Left lung (tissue), 10 donors: Measurements from ENCODE around the gene CROCC2. TPM values are rescaled to one million over a fixed set of nuclear protein-coding genes. Genes with fewer than 3 reads are reported as not detected.

Source experiments
- ATAC-seq: fragments of 200-7000 bp; cut with Tn5 transposase; one replicate; pipeline ENCODE4 v1.9.1; 2020; ENCODE audit warnings: moderate library complexity
- DNase-seq, 4 donors: peaks; one replicate each; pipeline ENCODE4 v3.0.0-alpha.2; 2013 to 2020
- H3K27ac ChIP-seq, 2 donors: fragments of 200-600 bp; sonication (generic) in 1 of 2; one replicate each; pipeline versions ENCODE4 v1.5.0 to v1.8.0; 2020 to 2021
- H3K27me3 ChIP-seq, 2 donors: fragments of 200-600 bp; sonication (generic) in 1 of 2; one replicate each; pipeline versions ENCODE4 v1.5.0 to v1.8.0; 2020 to 2021
- H3K36me3 ChIP-seq, 2 donors: fragments of 200-600 bp; sonication (generic) in 1 of 2; one replicate each; pipeline versions ENCODE4 v1.5.0 to v1.8.0; 2020 to 2021
- H3K4me1 ChIP-seq, 2 donors: fragments of 200-600 bp; one replicate each; pipeline ENCODE4 v1.8.0; 2021
- H3K4me3 ChIP-seq, 2 donors: fragments of 200-600 bp; sonication (generic) in 1 of 2; one replicate each; pipeline versions ENCODE4 v1.5.0 to v1.8.0; 2020 to 2021; ENCODE audit warnings: mild to moderate bottlenecking in 1 of 2
- H3K9me3 ChIP-seq, 2 donors: fragments of 200-600 bp; sonication (generic) in 1 of 2; one replicate each; pipeline versions ENCODE4 v1.5.0 to v1.8.0; 2020 to 2021
- CTCF ChIP-seq, 2 donors: fragments of 200-600 bp; sonication (generic) in 1 of 2; IDR thresholded peaks; one replicate each; pipeline versions ENCODE4 v1.5.0 to v1.8.0; 2021; ENCODE audit warnings: antibody characterized with exemption in 2 of 2
- intact Hi-C, 2 donors: fragments of 100-400 bp; cut with DNase I; formaldehyde crosslinking; loops; one replicate each; pipeline versions ENCODE4 v1.11.2 to v1.14.2; 2022
- polyA plus RNA-seq, 6 donors: library from polyadenylated mRNA; unstranded; fragments of 120-200 nt; gene quantifications; one replicate each; pipeline ENCODE4 v1.2.1, GENCODE V29; 2013; ENCODE audit not compliant: insufficient read length in 6 of 6
- total RNA-seq, 2 donors: library from RNA; stranded (reverse); fragmentation: NEBNext Ultra II Directional; extraction: Animal tissue kit (Norgen Biotek cat#: 25700); gene quantifications; one replicate each; pipeline ENCODE4 v1.2.1, GENCODE V29; 2021
- donor health status: DM: no; HTN: yes; CAD: no.
- donor health status: DM: no; HTN: no; CAD: no.

The CROCC2 gene
- total and polyA plus RNA-seq, 8 donors: 0.32 to 4.4 (median 2.3) TPM

- Histone ChIP-seq H3K27ac (no peak overlapping the region), H3K4me3 (no peak overlapping the region), H3K9me3 (no peaks in the 10 kb centered on the region), H3K27me3 (no peaks in the 10 kb centered on the region), H3K36me3 (no peaks in the 10 kb centered on the region), H3K4me1 (no peaks in the 10 kb centered on the region)
- ATAC-seq: no peak
- no peak for TF ChIP-seq CTCF (IDR thresholded peaks at IDR 0.05)
- intact Hi-C loops: no loop called here
- peak in 1 of 4 donors; percentile 62 for DNase-seq
Observed at GRCh38 chr2:240869956-240870875, 35.9 kb upstream of the CROCC2 start.

GRCh38 chr2:240871071-240871958, 34.8 kb upstream of the CROCC2 start:
- H3K4me3 ChIP-seq: no peak overlapping the region
- H3K9me3 ChIP-seq: no peaks in the 10 kb centered on the region
- no peaks in the 10 kb centered on the region for H3K27me3 ChIP-seq
- no peaks in the 10 kb centered on the region for H3K36me3 ChIP-seq
- intact Hi-C loops: no loop called here
- no peaks in the 10 kb centered on the region for H3K4me1 ChIP-seq
- DNase-seq (peak in 1 of 4 donors; percentile 53), ATAC-seq (no peak)
- no peak for TF ChIP-seq CTCF (IDR thresholded peaks at IDR 0.05)
- H3K27ac ChIP-seq: no peak overlapping the region

- peak in 1 of 4 donors; percentile 68 for DNase-seq
- H3K9me3 ChIP-seq: no peaks in the 10 kb centered on the region
- no peaks in the 10 kb centered on the region for H3K4me1 ChIP-seq
- H3K36me3 ChIP-seq: no peaks in the 10 kb centered on the region
- no peaks in the 10 kb centered on the region for H3K27me3 ChIP-seq
- no peak for TF ChIP-seq CTCF (IDR thresholded peaks at IDR 0.05)
- intact Hi-C loops: no loop called here
- no peak overlapping the region for H3K27ac ChIP-seq
- H3K4me3 ChIP-seq: no peak overlapping the region
- ATAC-seq: no peak
Observed at GRCh38 chr2:240872317-240873097, 33.6 kb upstream of the CROCC2 start.

- Histone ChIP-seq H3K36me3 (no peaks in the 10 kb centered on the region), H3K4me1 (no peaks in the 10 kb centered on the region), H3K4me3 (no peak overlapping the region), H3K9me3 (no peaks in the 10 kb centered on the region), H3K27me3 (no peaks in the 10 kb centered on the region), H3K27ac (no peak overlapping the region)
- TF ChIP-seq CTCF (IDR thresholded peaks at IDR 0.05): no peak
- ATAC-seq (no peak), DNase-seq (peak in 1 of 4 donors; percentile 70)
- intact Hi-C loops: no loop called here
Observed at GRCh38 chr2:240873098-240873788, 32.9 kb upstream of the CROCC2 start.
